HepG2 (cell line): ENCODE measurements around the gene WDR41.

Experiments used
- CHD2 ChIP-seq: IDR thresholded peaks from 2 replicates; pipeline ENCODE4 v1.6.1; 2011; ENCODE audit warnings: low read depth, low read length, improper control_type of control experiment
- FOXJ3 ChIP-seq: sonication (generic); formaldehyde crosslinking; IDR thresholded peaks from 2 replicates; pipeline ENCODE4 v1.4.0; 2020; ENCODE audit warnings: missing genetic modification reagents, mild to moderate bottlenecking, borderline replicate concordance
- HMGXB3 ChIP-seq: sonication (generic); formaldehyde crosslinking; IDR thresholded peaks from 2 replicates; pipeline ENCODE4 v1.4.0; 2020; ENCODE audit warnings: missing genetic modification reagents, borderline replicate concordance
- NFYB ChIP-seq: sonication (generic); formaldehyde crosslinking; IDR thresholded peaks from 2 replicates; pipeline ENCODE4 v1.4.0; 2020; ENCODE audit warnings: missing genetic modification reagents
- RAD51 ChIP-seq: fragments of 450-650 bp; IDR thresholded peaks from 2 replicates; pipeline ENCODE4 v1.6.1; 2016; ENCODE audit warnings: borderline replicate concordance
- STAT5B ChIP-seq: sonication (generic); formaldehyde crosslinking; IDR thresholded peaks from 2 replicates; pipeline ENCODE4 v1.4.0; 2020; ENCODE audit warnings: missing genetic modification reagents
- USF2 ChIP-seq, 2 experiments: sonication (generic) in 1 of 2; formaldehyde crosslinking in 1 of 2; IDR thresholded peaks; 2 replicates each; pipeline versions ENCODE4 v1.5.1 to v1.6.1; 2011 to 2020; ENCODE audit warnings: borderline replicate concordance in 1 of 2, low read depth in 1 of 2, low read length in 1 of 2, mild to moderate bottlenecking in 1 of 2, missing genetic modification reagents in 1 of 2, moderate library complexity in 1 of 2
- ZBTB26 ChIP-seq: IDR thresholded peaks from 2 replicates; pipeline ENCODE4 v1.6.1; 2016; ENCODE audit warnings: missing compliant biosample characterization, missing genetic modification reagents, borderline replicate concordance
- ZBTB4 ChIP-seq: sonication (generic); formaldehyde crosslinking; IDR thresholded peaks from 2 replicates; pipeline ENCODE4 v1.4.0; 2020; ENCODE audit warnings: missing genetic modification reagents, mild to moderate bottlenecking, borderline replicate concordance
- ZNF776 ChIP-seq: sonication (generic); formaldehyde crosslinking; IDR thresholded peaks from 2 replicates; pipeline ENCODE4 v1.4.0; 2020; ENCODE audit warnings: mild to moderate bottlenecking, missing genetic modification reagents
- ZNF777 ChIP-seq: sonication (generic); formaldehyde crosslinking; IDR thresholded peaks from 2 replicates; pipeline ENCODE4 v1.4.0; 2020; ENCODE audit warnings: missing genetic modification reagents

- TF ChIP-seq FOXJ3 (CRISPR knock-in tag) (no peak), CHD2 (no peak), USF2 (IDR thresholded peaks at IDR 0.05; ENCODE audit: low read depth, low read length) (no peak), USF2 (CRISPR knock-in tag; IDR thresholded peaks at IDR 0.05; ENCODE audit: borderline replicate concordance) (no peak), ZBTB4 (no peak), ZBTB26 (CRISPR knock-in tag) (no peak), ZNF777 (no peak), HMGXB3 (CRISPR knock-in tag) (no peak), RAD51 (no peak), ZNF776 (CRISPR knock-in tag) (no peak), STAT5B (CRISPR knock-in tag) (no peak), NFYB (CRISPR knock-in tag) (no peak)
Measured at GRCh38 chr5:77494935-77495334, 2.8 kb upstream of the WDR41 start.
